Stimulated activated CD4-positive, alpha-beta T cell treated with anti-CD3 and anti-CD28 coated beads, Interleukin-1b, Interleukin-23, amount 100 ng/mL, for 24 hours (primary cell): Measurements from ENCODE around the gene DPP9.

Source experiments
- DNase-seq, 4 experiments: peaks; one replicate each; pipeline ENCODE4 v3.0.0-alpha.2; 2020; ENCODE audit warnings: low read depth in 4 of 4, low spot score in 1 of 4

Gene DPP9

DNA sequence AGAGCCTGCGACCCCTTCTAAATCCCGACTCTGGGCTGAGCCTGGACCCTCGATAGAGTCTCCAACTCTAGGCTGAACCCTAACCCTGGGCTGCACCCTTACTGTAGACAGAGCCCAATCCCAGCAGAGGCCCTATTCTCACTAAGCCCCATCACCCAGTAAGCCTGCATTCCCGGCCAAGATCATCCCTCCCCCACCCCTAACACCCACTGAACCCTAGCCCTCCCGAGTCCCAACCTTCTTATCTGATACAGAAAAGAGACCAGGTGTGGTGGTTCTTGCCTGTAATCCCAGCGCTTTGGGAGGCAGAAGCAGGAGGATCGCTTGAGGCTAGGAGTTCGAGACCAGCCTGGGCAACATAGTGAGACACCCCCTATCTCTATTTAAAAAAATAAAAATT is 86.9 kb downstream of the DPP9 start:
- DNase-seq = no peak

DNA sequence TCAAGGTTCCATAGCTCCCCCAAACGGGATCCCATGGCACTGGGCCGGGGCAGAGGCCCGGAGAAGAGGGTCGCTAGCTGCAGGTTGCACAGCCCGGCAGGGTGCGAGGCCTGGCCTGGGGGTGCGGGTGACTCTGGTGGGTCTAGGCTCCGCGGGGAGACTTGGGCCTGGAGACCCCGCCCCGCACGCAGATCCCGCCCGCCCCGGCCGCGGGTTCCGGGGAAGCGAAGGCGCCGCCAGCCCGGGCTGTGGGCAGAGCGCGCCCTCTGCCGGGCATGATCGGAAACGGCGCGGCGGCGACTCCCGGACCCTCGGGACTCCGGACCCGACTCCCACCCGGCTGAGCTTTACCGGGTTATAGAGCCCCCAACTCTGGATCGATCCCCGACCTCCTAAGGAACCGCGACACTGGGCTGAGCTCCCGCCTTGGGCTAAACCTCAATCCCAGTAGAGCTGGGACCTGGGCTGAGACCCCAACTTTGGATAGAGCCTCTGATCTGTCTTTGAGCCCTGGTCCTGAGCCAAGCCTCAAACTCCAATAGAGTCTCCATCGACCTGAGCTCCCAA is 87.4 kb downstream of the DPP9 start:
- DNase-seq = peak; percentile 47 to 71 (median 69)

DNA sequence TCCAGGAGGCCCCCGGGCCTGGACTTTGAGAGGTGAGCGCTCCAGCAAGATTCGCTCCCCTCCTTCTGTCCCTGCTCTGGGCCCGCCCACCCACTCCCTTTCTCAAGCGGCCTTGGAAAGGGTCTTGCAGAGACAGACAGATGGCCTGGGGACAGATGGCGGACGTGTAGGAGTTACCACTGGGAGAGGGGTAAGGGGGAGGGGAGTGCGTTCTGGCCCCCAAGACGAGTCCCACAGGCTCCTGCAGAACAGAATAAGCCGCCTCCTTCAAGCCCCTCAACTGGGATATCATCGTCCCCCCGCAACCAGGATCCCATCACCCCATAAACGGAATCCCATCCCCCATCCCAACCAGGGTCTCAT is 87.9 kb downstream of the DPP9 start:
- no peak for DNase-seq

DNA sequence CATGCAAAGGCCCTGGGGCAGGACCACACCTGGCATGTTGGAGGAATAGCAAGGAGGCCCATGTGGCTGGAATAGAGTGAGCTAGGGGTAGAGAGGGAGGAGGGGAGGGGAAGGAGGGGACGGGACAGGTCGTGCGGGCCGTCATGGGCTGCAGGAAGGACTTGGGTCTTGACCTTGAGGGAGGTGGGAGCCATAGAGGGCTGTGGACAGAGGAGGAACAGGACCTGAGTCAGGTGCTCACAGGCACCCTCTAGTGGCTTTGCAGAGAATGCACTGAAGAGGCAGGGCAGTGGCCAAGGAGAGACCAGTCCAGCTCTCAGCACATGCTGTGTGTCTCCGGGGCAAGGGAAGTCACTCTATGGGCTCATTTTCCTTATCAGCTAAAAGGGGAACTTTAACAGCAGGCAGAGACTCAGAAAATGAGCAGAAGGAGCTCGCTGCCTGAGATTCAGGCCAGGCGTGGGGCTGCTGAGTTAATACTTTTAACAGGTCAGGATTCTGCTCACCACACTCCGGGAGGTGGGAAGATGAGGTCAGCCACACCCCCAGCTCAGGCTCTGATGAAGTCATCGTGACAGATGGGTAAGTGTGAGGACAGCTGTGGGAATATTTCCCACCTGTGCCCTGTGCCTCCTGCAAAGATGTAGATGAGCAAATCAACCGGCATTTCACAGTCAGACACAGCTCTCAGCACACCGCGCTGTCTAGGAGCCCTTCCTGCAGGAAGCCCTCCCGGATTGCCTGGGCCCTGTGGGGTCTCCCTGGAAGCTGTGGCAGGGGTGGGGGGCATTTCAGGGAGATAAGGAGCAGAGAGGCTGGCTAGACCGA is 90.3 kb downstream of the DPP9 start:
- DNase-seq = peak in 1 of 4 experiments; percentile 19
